GM12801 (cell line): Measurements from ENCODE around the gene MRPL23.

Experiments
- CTCF ChIP-seq: IDR thresholded peaks from one replicate; pipeline ENCODE4 v1.5.1; 2011; ENCODE audit warnings: control low read depth; ENCODE audit not compliant: insufficient read length; ENCODE audit errors: extremely low read depth

MRPL23 gene

GRCh38 chr11:1997755-1998154 is 50.6 kb downstream of the MRPL23 start, which contains the start of gene H19:
H19 (minus strand) TSS chr11:1997842.
- TF ChIP-seq CTCF: no peak

DNA sequence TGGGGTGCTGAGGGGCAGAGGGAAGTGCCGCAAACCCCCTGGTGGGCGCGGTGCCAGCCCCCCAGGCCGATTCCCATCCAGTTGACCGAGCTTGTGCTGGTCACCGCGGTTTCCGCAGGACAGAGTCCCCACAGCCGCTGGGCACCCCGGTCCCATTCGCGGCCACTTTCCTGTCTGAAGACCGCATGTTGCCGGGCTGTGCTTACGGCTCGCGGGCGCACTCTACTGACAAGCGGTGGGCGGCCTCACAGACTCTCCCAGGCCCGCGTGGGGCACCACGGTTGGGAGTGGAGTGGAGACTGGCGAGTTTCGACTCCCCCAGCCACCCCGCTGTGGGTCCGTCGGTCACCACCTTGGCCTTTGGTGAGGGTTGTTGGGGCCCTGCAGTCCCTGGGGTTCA is 51.2 kb downstream of the MRPL23 start:
- no peak for TF ChIP-seq CTCF

- TF ChIP-seq CTCF: no peak
Measured at GRCh38 chr11:1998861-1999260, 51.7 kb downstream of the MRPL23 start.

DNA sequence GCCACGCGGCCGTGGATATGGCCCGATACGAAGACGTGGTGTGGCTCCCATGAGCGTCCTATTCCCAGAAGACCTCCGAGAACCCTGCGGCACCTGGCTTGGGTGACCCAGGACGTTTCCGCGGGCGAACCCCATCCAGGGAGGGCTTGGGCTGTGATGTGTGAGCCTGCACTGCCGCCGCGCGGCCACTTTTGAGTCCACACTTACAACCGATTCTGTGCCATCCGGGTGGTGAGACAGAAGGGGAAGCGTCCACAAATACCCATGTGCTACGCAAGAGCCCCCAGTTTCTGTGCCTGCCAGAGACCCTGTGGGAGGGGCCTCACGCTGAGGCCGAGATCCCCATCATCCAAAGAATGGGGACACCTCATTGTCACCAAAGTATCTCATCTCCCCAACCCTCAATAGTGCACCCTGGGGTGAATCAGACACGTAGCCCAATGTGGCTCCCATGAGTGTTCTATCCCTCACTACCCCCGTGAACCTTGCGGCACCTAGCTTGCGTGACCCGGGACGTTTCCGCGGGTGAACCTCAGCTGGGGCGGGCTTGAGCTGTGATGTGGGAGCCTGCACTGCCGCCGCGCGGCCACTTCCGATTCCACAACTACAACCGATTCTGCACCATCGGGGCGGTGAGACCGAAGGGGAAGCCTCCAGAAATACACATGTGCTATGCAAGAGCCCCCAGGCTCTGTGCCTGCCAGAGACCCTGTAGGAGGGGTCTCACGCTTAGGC is 55.1 kb downstream of the MRPL23 start:
- no peak for TF ChIP-seq CTCF

- no peak for TF ChIP-seq CTCF
Measured at GRCh38 chr11:2002807-2003206, 55.7 kb downstream of the MRPL23 start.

- no peak for TF ChIP-seq CTCF
Measured at GRCh38 chr11:2004466-2004865, 57.3 kb downstream of the MRPL23 start.
